ENCODE data around the gene SEPTIN8.

SEPTIN8 gene

GRCh38 chr5:132754947-132755346, 22.1 kb downstream of the SEPTIN8 start:
- Histone ChIP-seq H4K20me1 (ENCODE audit: low read depth, low read length) (no peaks in the 10 kb centered on the region), H3K9ac (ENCODE audit: low read length) (no peak overlapping the region), H3K9me2 (replicated peaks; ENCODE audit: insufficient read depth, low read length) (no peaks in the 10 kb centered on the region), H3K79me2 (ENCODE audit: insufficient read depth, low read length) (no peaks in the 10 kb centered on the region), H3K9me3 (ENCODE audit: insufficient read depth, low read length) (no peaks in the 10 kb centered on the region), H2AFZ (ENCODE audit: low read depth, low read length, severe bottlenecking) (no peak overlapping the region), H3K4me2 (ENCODE audit: low read depth, low read length, poor library complexity, severe bottlenecking) (no peak overlapping the region), H3K27me3 (ENCODE audit: low read length) (no peaks in the 10 kb centered on the region), H3K36me3 (ENCODE audit: low read length) (no peaks in the 10 kb centered on the region), H3K27ac (ENCODE audit: low read depth, low read length) (no peak overlapping the region), H3K4me3 (ENCODE audit: insufficient read depth, low read length, poor library complexity, severe bottlenecking) (no peak overlapping the region), H3F3A (ENCODE audit: insufficient read depth) (no peaks in the 10 kb centered on the region)
- TF ChIP-seq CTCF (IDR thresholded peaks at IDR 0.05; ENCODE audit: insufficient read depth, low read length, poor library complexity, severe bottlenecking) (no peak), EZH2phosphoT487 (conservative IDR thresholded peaks at IDR 0.05; ENCODE audit: low read length) (no peak)

- H3K4me2 ChIP-seq (ENCODE audit: low read depth, low read length, poor library complexity, severe bottlenecking), result no peak overlapping the region
- H3K9me3 ChIP-seq (ENCODE audit: insufficient read depth, low read length), result no peaks in the 10 kb centered on the region
- no peaks in the 10 kb centered on the region for H4K20me1 ChIP-seq (ENCODE audit: low read depth, low read length)
- H3K79me2 ChIP-seq (ENCODE audit: insufficient read depth, low read length), result no peaks in the 10 kb centered on the region
- H3K9ac ChIP-seq (ENCODE audit: low read length), result no peak overlapping the region
- H3K36me3 ChIP-seq (ENCODE audit: low read length), result no peaks in the 10 kb centered on the region
- H3K27me3 ChIP-seq (ENCODE audit: low read length), result no peaks in the 10 kb centered on the region
- no peak overlapping the region for H3K4me3 ChIP-seq (ENCODE audit: insufficient read depth, low read length, poor library complexity, severe bottlenecking)
- H2AFZ ChIP-seq (ENCODE audit: low read depth, low read length, severe bottlenecking), result no peak overlapping the region
- H3K9me2 ChIP-seq (replicated peaks; ENCODE audit: insufficient read depth, low read length), result no peaks in the 10 kb centered on the region
- H3K27ac ChIP-seq (ENCODE audit: low read depth, low read length), result no peak overlapping the region
- no peak for TF ChIP-seq CTCF (IDR thresholded peaks at IDR 0.05; ENCODE audit: insufficient read depth, low read length, poor library complexity, severe bottlenecking)
- TF ChIP-seq EZH2phosphoT487 (conservative IDR thresholded peaks at IDR 0.05; ENCODE audit: low read length), result no peak
- no peaks in the 10 kb centered on the region for H3F3A ChIP-seq (ENCODE audit: insufficient read depth)
Observed at GRCh38 chr5:132754111-132754510, 22.9 kb downstream of the SEPTIN8 start.

- Histone ChIP-seq H3K9me3 (ENCODE audit: insufficient read depth, low read length) (no peaks in the 10 kb centered on the region), H3K9ac (ENCODE audit: low read length) (no peak overlapping the region), H3K4me3 (ENCODE audit: insufficient read depth, low read length, poor library complexity, severe bottlenecking) (no peak overlapping the region), H3K27ac (ENCODE audit: low read depth, low read length) (no peak overlapping the region), H2AFZ (ENCODE audit: low read depth, low read length, severe bottlenecking) (no peak overlapping the region), H3F3A (ENCODE audit: insufficient read depth) (no peaks in the 10 kb centered on the region; the same call in 1 of the 2 replicates), H3K4me2 (ENCODE audit: low read depth, low read length, poor library complexity, severe bottlenecking) (no peak overlapping the region), H3K27me3 (ENCODE audit: low read length) (no peaks in the 10 kb centered on the region), H3K79me2 (ENCODE audit: insufficient read depth, low read length) (no peaks in the 10 kb centered on the region), H3K36me3 (ENCODE audit: low read length) (no peaks in the 10 kb centered on the region), H3K9me2 (replicated peaks; ENCODE audit: insufficient read depth, low read length) (no peaks in the 10 kb centered on the region), H4K20me1 (ENCODE audit: low read depth, low read length) (no peaks in the 10 kb centered on the region)
- no peak for TF ChIP-seq CTCF (IDR thresholded peaks at IDR 0.05; ENCODE audit: insufficient read depth, low read length, poor library complexity, severe bottlenecking)
- TF ChIP-seq EZH2phosphoT487 (conservative IDR thresholded peaks at IDR 0.05; ENCODE audit: low read length), result no peak
Observed at GRCh38 chr5:132753135-132753987, 23.7 kb downstream of the SEPTIN8 start.
